Umbilical cord (tissue), 2 donors: ENCODE results near the gene MARVELD1. TPM values are rescaled to one million over a fixed set of nuclear protein-coding genes. Genes with fewer than 3 reads are reported as not detected.
A peak's percentile ranks its signal among the peaks of the same experiment; 100 is the strongest.

Source experiments
- DNase-seq: peaks from one replicate; pipeline ENCODE4 v3.0.0-alpha.2; 2015; ENCODE audit warnings: low spot score
- total RNA-seq: library from RNA; depleted of rRNA; stranded (reverse); fragments of >200 nt; gene quantifications from one replicate; pipeline ENCODE4 v1.2.3, GENCODE V29; 2014; ENCODE audit warnings: low replicate concordance; ENCODE audit not compliant: insufficient read depth

The MARVELD1 gene
- total RNA-seq, 1 donor from 2014 or later: 29.1 TPM

GRCh38 chr10:97754726-97755125, 41.2 kb downstream of the MARVELD1 start:
- DNase-seq: no peak

GRCh38 chr10:97755718-97756117, 42.2 kb downstream of the MARVELD1 start:
- DNase-seq: no peak

- no peak for DNase-seq
Observed at GRCh38 chr10:97757471-97757870, 43.9 kb downstream of the MARVELD1 start.

- DNase-seq: peak; percentile 63
Observed at GRCh38 chr10:97759158-97759887, 45.8 kb downstream of the MARVELD1 start.

- DNase-seq: no peak
Observed at GRCh38 chr10:97759946-97760345, 46.4 kb downstream of the MARVELD1 start.

- DNase-seq: no peak
Observed at GRCh38 chr10:97760461-97761257, 47.1 kb downstream of the MARVELD1 start.

- DNase-seq: no peak
Observed at GRCh38 chr10:97761331-97761865, 47.9 kb downstream of the MARVELD1 start.

GRCh38 chr10:97762056-97762455, 48.5 kb downstream of the MARVELD1 start:
- no peak for DNase-seq

- DNase-seq: no peak
Observed at GRCh38 chr10:97762816-97763215, 49.3 kb downstream of the MARVELD1 start.

- DNase-seq: no peak
Observed at GRCh38 chr10:97763411-97763810, 49.9 kb downstream of the MARVELD1 start.

GRCh38 chr10:97763947-97764346, 50.4 kb downstream of the MARVELD1 start:
- DNase-seq: no peak

- DNase-seq: no peak
Observed at GRCh38 chr10:97764519-97764931, 51.0 kb downstream of the MARVELD1 start.

- no peak for DNase-seq
Observed at GRCh38 chr10:97765201-97765600, 51.7 kb downstream of the MARVELD1 start.

- no peak for DNase-seq
Observed at GRCh38 chr10:97766106-97766810, 52.7 kb downstream of the MARVELD1 start.

GRCh38 chr10:97766996-97767924, 53.7 kb downstream of the MARVELD1 start:
- DNase-seq: no peak

Other genes starting within 250 kb of the MARVELD1 start
- 66.2 TPM for gene MMS19, start 215.3 kb upstream of the MARVELD1 start, total RNA-seq
- gene UBTD1, start 214.8 kb upstream of the MARVELD1 start, total RNA-seq: 16.9 TPM
- gene ANKRD2, start 141.0 kb upstream of the MARVELD1 start, total RNA-seq: not detected
- 5.1 TPM for gene HOGA1, start 129.3 kb upstream of the MARVELD1 start, total RNA-seq
- 0.96 TPM for gene C10orf62, start 124.0 kb upstream of the MARVELD1 start, total RNA-seq
- gene MORN4, start 80.2 kb upstream of the MARVELD1 start, total RNA-seq: 0.48 TPM
- gene PI4K2A, start 73.1 kb upstream of the MARVELD1 start, total RNA-seq: 11.6 TPM
- gene AVPI1, start 26.5 kb upstream of the MARVELD1 start, total RNA-seq: 7.0 TPM
- 11.6 TPM for gene ZFYVE27, start 23.4 kb downstream of the MARVELD1 start, total RNA-seq
- 0.48 TPM for gene SFRP5, start 58.3 kb downstream of the MARVELD1 start, total RNA-seq
- 0.96 TPM for gene GOLGA7B, start 136.1 kb downstream of the MARVELD1 start, total RNA-seq